K562 (cell line): ENCODE results near the gene NMBR. TPM values are rescaled to one million over a fixed set of nuclear protein-coding genes. Genes with fewer than 3 reads are reported as not detected.
"Not testable (repeated sequence)": the region's sequence is repeated elsewhere in the genome, so short reads cannot be mapped to it uniquely, and the experiment has no call there.

Source experiments
- ATAC-seq: fragments of 200-7000 bp; cut with Tn5 transposase; 3 replicates; pipeline ENCODE4 v1.9.1; 2020; ENCODE audit warnings: moderate library complexity
- BruUV-seq: library from RNA; stranded (reverse); fragments of 400-500 nt; replicated peaks from 2 replicates; lab custom pipeline; 2021; lab: Mats Ljungman, UMichigan
- CTCF ChIA-PET: fragments of 300-600 bp; formaldehyde crosslinking; extraction: SDS; loops from one replicate; lab custom pipeline; 2021; ENCODE audit warnings: low intra/inter-chr PET ratio; lab: Yijun Ruan, JAX
- POLR2A ChIA-PET: fragments of 300-600, 350-650 bp; sonication (Branson Sonifier 250); formaldehyde crosslinking; extraction: SDS; loops from one replicate; lab custom pipeline; 2021; ENCODE audit warnings: antibody characterized with exemption, inconsistent platforms; lab: Yijun Ruan, JAX
- DNase-seq, 4 experiments: peaks; one replicate each; pipeline versions ENCODE4 v3.0.0 to v3.0.0-alpha.2; 2011 to 2018; ENCODE audit warnings: low spot score in 3 of 4, mixed read lengths in 3 of 4; ENCODE audit errors: extremely low read depth in 1 of 4
- FAIRE-seq: peaks from 2 replicates; lab custom pipeline; 2011; peaks lifted over from hg19 to GRCh38; lab: Jason Lieb, UNC
- H2AFZ ChIP-seq: 2 replicates; pipeline ENCODE4 v1.6.0; 2011; ENCODE audit warnings: low read depth, low read length, control low read depth, inconsistent platforms
- H3K27ac ChIP-seq: fragments of 200-600 bp; 3 replicates; pipeline ENCODE4 v1.8.0; 2011; ENCODE audit warnings: low read depth, mild to moderate bottlenecking, control low read depth, inconsistent platforms, low read length, moderate library complexity, mixed read lengths; ENCODE audit errors: extremely low read depth
- H3K27me3 ChIP-seq, 2 experiments: fragments of 300-600 bp in 1 of 2; 2 replicates in 1 of 2; 3 replicates in 1 of 2; pipeline versions ENCODE4 v1.6.0 to v1.8.0; 2011; ENCODE audit warnings: inconsistent platforms in 2 of 2, low read length in 2 of 2, mild to moderate bottlenecking in 1 of 2, mixed read lengths in 1 of 2, moderate library complexity in 1 of 2; ENCODE audit not compliant: control insufficient read depth in 2 of 2, insufficient read depth in 2 of 2
- H3K36me3 ChIP-seq: fragments of 300-600 bp; 3 replicates; pipeline ENCODE4 v1.8.0; 2011; ENCODE audit warnings: mild to moderate bottlenecking, low read length, inconsistent platforms; ENCODE audit not compliant: control insufficient read depth, insufficient read depth
- H3K4me1 ChIP-seq, 2 experiments: fragments of 200-600 bp in 1 of 2; replicated peaks in 1 of 2; 2 replicates in 1 of 2; 3 replicates in 1 of 2; pipeline versions ENCODE4 v1.5.1 to v1.8.0; 2011; ENCODE audit warnings: inconsistent platforms in 2 of 2, low read length in 2 of 2, mild to moderate bottlenecking in 1 of 2, mixed read lengths in 1 of 2, moderate library complexity in 1 of 2; ENCODE audit not compliant: control insufficient read depth in 2 of 2, insufficient read depth in 2 of 2
- H3K4me2 ChIP-seq: 2 replicates; pipeline ENCODE4 v1.6.1; 2011; ENCODE audit warnings: low read length, control low read depth, inconsistent platforms, mixed read lengths; ENCODE audit not compliant: insufficient read depth
- H3K4me3 ChIP-seq: fragments of 200-600 bp; sonication (generic), shearing (Covaris generic); 2 replicates; pipeline ENCODE4 v1.5.1; 2016; ENCODE audit warnings: control low read depth, inconsistent platforms
- H3K79me2 ChIP-seq: fragments of 200-600 bp; 3 replicates; pipeline ENCODE4 v1.8.0; 2011; ENCODE audit warnings: low read length, inconsistent platforms; ENCODE audit not compliant: control insufficient read depth, insufficient read depth
- H3K9ac ChIP-seq, 2 experiments: 2 replicates each; pipeline versions ENCODE4 v1.6.0 to v1.6.1; 2011; ENCODE audit warnings: low read depth in 2 of 2, low read length in 2 of 2, control low read depth in 1 of 2, inconsistent platforms in 1 of 2, mild to moderate bottlenecking in 1 of 2, mixed read lengths in 1 of 2; ENCODE audit not compliant: insufficient read depth in 1 of 2
- H3K9me1 ChIP-seq: one replicate; pipeline ENCODE4 v1.6.0; 2011; ENCODE audit warnings: inconsistent platforms, mild to moderate bottlenecking, low read length, moderate library complexity; ENCODE audit not compliant: control insufficient read depth, insufficient read depth
- H3K9me3 ChIP-seq: replicated peaks from 2 replicates; pipeline ENCODE4 v1.5.1; 2011; ENCODE audit warnings: low read depth, low read length, inconsistent platforms; ENCODE audit not compliant: control insufficient read depth, insufficient read depth
- H4K20me1 ChIP-seq: replicated peaks from 2 replicates; pipeline ENCODE4 v1.6.1; 2011; ENCODE audit warnings: low read length, inconsistent platforms, mixed read lengths; ENCODE audit not compliant: control insufficient read depth, insufficient read depth
- CTCF ChIP-seq, 3 experiments: IDR thresholded peaks in 2 of 3; conservative IDR thresholded peaks in 1 of 3; 2 replicates each; pipeline ENCODE4 v1.5.1; 2011 to 2012; ENCODE audit warnings: low read length in 3 of 3, mild to moderate bottlenecking in 3 of 3, control low read depth in 2 of 3, improper control_type of control experiment in 1 of 3, inconsistent platforms in 1 of 3, low read depth in 1 of 3, mixed read lengths in 1 of 3, moderate library complexity in 1 of 3; ENCODE audit not compliant: insufficient read depth in 2 of 3
- ZBTB33 ChIP-seq: sonication (generic); formaldehyde crosslinking; IDR thresholded peaks from 2 replicates; pipeline ENCODE4 v1.8.1; 2023; ENCODE audit warnings: mild to moderate bottlenecking, missing genetic modification reagents
- WGBS: fragments of 100-300 bp; shearing (Covaris generic); methylation state at CpG from one replicate; pipeline ENCODE4 v1.1.6; 2016; ENCODE audit warnings: low coverage, mixed read lengths; ENCODE audit not compliant: insufficient coverage; ENCODE audit errors: missing lambda C conversion rate; 5-methylcytosine and 5-hydroxymethylcytosine counted together
- in situ Hi-C: fragments of 300-500 bp; cut with MboI; formaldehyde crosslinking; loops from 4 replicates; pipeline ENCODE4 v1.15.0; 2018; ENCODE audit warnings: inconsistent platforms, mixed read lengths
- intact Hi-C: fragments of 100-400 bp; cut with micrococcal nuclease; formaldehyde crosslinking; loops from 2 replicates; pipeline ENCODE4 v1.14.2; 2022
- polyA plus RNA-seq, 8 experiments: library from polyadenylated mRNA; depleted of rRNA in 4 of 8; stranded (reverse) in 5 of 8; unstranded in 3 of 8; fragments of >200 nt; fragmentation: Nextera tagmentation in 2 of 8; fragmentation: Illumina TruSeq in 1 of 8; extraction: Ambion mirVana in 2 of 8; extraction: Trizol in 1 of 8; gene quantifications; 2 replicates each; pipeline versions ENCODE4 v1.2.1 to v1.2.3, GENCODE V29; 2011 to 2014; ENCODE audit warnings: inconsistent platforms in 1 of 8, missing spikeins in 1 of 8
- total RNA-seq, 7 experiments: library from RNA; depleted of rRNA in 6 of 7; stranded (reverse); fragments of >200 nt in 6 of 7; fragmentation: Illumina TruSeq in 2 of 7; extraction: Trizol in 2 of 7; gene quantifications; 2 replicates each; pipeline versions ENCODE4 v1.2.1 to v1.2.3, GENCODE V29; 2011 to 2021; ENCODE audit warnings: low replicate concordance in 1 of 7

NMBR gene
- total and polyA plus RNA-seq, 9 of the 15 experiments (the other 6 are each of a cell fraction or from before 2014, with no cell fraction given): not detected

GRCh38 chr6:142188341-142188740, 41.4 kb upstream of the NMBR start:
- FAIRE-seq, BruUV-seq, H3K4me2 ChIP-seq, H3K4me1 ChIP-seq, H3K79me2 ChIP-seq, intact Hi-C loops, H3K36me3 ChIP-seq, H3K9ac ChIP-seq, H4K20me1 ChIP-seq, H3K27me3 ChIP-seq: not testable (repeated sequence)
- ATAC-seq: peak; percentile 62
- TF ChIP-seq ZBTB33 (CRISPR knock-in tag): peak; percentile 98
- TF ChIP-seq CTCF (IDR thresholded peaks at IDR 0.05 in 2 of 3, conservative IDR thresholded peaks at IDR 0.05 in 1 of 3; ENCODE audit: insufficient read depth in 2 of 3, low read depth in 1 of 3, low read length in 3 of 3): 0 out of 6 replicates have a peak, but pooled peaks of 2 of the 3 experiments have one; percentile 7 to 18
- TF ChIP-seq, all 486 proteins: peak for 2; not testable (repeated sequence) for 484
- H3K27ac ChIP-seq, H3K9me1 ChIP-seq, POLR2A ChIA-PET, H3K4me3 ChIP-seq, H2AFZ ChIP-seq, H3K9me3 ChIP-seq, DNase-seq, CTCF ChIA-PET, in situ Hi-C loops: not testable (repeated sequence)
- 95% methylated on average over 8 of the region's 8 CpGs for WGBS
